ENCODE results near the gene PLXDC2.

DNA sequence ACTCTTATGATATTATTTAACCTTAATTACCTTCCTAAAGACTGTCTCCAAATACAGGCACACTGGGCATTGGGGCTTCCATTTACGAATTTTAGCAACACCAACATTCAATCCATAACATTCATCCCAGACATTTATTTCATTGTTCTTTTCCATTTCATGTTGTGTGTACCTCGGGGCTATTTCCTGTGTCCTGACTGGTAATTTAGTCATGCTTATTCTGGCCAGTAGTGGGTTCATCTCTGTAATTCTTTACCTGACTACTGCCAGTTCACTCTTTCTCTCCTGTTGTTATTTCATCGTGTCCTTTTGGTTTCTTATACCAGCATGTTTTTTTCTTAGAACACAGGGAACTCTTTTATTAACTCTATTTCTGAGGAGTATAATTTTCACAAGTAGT, 225.7 kb downstream of the PLXDC2 start:
- TF ChIP-seq, protein P1, sequence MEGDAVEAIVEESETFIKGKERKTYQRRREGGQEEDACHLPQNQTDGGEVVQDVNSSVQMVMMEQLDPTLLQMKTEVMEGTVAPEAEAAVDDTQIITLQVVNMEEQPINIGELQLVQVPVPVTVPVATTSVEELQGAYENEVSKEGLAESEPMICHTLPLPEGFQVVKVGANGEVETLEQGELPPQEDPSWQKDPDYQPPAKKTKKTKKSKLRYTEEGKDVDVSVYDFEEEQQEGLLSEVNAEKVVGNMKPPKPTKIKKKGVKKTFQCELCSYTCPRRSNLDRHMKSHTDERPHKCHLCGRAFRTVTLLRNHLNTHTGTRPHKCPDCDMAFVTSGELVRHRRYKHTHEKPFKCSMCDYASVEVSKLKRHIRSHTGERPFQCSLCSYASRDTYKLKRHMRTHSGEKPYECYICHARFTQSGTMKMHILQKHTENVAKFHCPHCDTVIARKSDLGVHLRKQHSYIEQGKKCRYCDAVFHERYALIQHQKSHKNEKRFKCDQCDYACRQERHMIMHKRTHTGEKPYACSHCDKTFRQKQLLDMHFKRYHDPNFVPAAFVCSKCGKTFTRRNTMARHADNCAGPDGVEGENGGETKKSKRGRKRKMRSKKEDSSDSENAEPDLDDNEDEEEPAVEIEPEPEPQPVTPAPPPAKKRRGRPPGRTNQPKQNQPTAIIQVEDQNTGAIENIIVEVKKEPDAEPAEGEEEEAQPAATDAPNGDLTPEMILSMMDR (IDR thresholded peaks at IDR 0.05): no peak
- TF ChIP-seq POLR2A (IDR thresholded peaks at IDR 0.05): no peak

All from heart left ventricle (tissue), 13 donors.